GM23338 (cell line): ENCODE data around the gene RBPJ. TPM values are rescaled to one million over a fixed set of nuclear protein-coding genes. Genes with fewer than 3 reads are reported as not detected.
A peak's percentile ranks its signal among the peaks of the same experiment; 100 is the strongest.

Source experiments
- ATAC-seq: fragments of 200-7000 bp; cut with Tn5 transposase; 3 replicates; pipeline ENCODE4 v1.9.1; 2020
- DNase-seq: peaks from one replicate; pipeline ENCODE4 v3.0.0-alpha.2; 2015; ENCODE audit warnings: low spot score
- H2AFZ ChIP-seq: fragments of 200-600 bp; sonication (generic); 2 replicates; pipeline ENCODE4 v1.8.0; 2016; ENCODE audit warnings: antibody characterized with exemption, mild to moderate bottlenecking, moderate library complexity
- H3F3A ChIP-seq: fragments of 200-600 bp; sonication (generic); replicated peaks from 2 replicates; pipeline ENCODE4 v1.8.0; 2017; ENCODE audit warnings: antibody characterized with exemption, mixed run types, low read depth
- H3K27ac ChIP-seq: fragments of 200-600 bp; sonication (generic); 2 replicates; pipeline ENCODE4 v1.6.1; 2016; ENCODE audit warnings: low read depth
- H3K27me3 ChIP-seq: fragments of 200-600 bp; sonication (generic); 2 replicates; pipeline ENCODE4 v1.8.0; 2016; ENCODE audit warnings: mild to moderate bottlenecking, mixed run types, moderate library complexity; ENCODE audit not compliant: insufficient read depth
- H3K36me3 ChIP-seq: fragments of 200-600 bp; sonication (generic); 2 replicates; pipeline ENCODE4 v1.8.0; 2016; ENCODE audit warnings: mild to moderate bottlenecking; ENCODE audit not compliant: insufficient read depth
- H3K4me1 ChIP-seq: fragments of 200-600 bp; sonication (generic); 2 replicates; pipeline ENCODE4 v1.8.0; 2016; ENCODE audit warnings: mild to moderate bottlenecking, moderate library complexity; ENCODE audit not compliant: insufficient read depth
- H3K4me2 ChIP-seq: fragments of 200-600 bp; sonication (generic); 2 replicates; pipeline ENCODE4 v1.7.1; 2017; ENCODE audit warnings: mixed run types
- H3K4me3 ChIP-seq: fragments of 200-600 bp; sonication (generic); 2 replicates; pipeline ENCODE4 v1.6.1; 2016; ENCODE audit warnings: mixed run types
- H3K79me2 ChIP-seq: fragments of 200-600 bp; sonication (generic); replicated peaks from 2 replicates; pipeline ENCODE4 v1.8.0; 2017; ENCODE audit warnings: mild to moderate bottlenecking; ENCODE audit not compliant: insufficient read depth
- H3K9me2 ChIP-seq: fragments of 200-600 bp; sonication (generic); 2 replicates; pipeline ENCODE4 v1.8.0; 2017; ENCODE audit not compliant: insufficient read depth
- H4K20me1 ChIP-seq: fragments of 200-600 bp; sonication (generic); replicated peaks from 2 replicates; pipeline ENCODE4 v1.8.0; 2017; ENCODE audit warnings: mild to moderate bottlenecking; ENCODE audit not compliant: insufficient read depth
- H3K27ac Mint-ChIP-seq: 2 replicates; pipeline ENCODE4 v1.8.0; 2020; ENCODE audit warnings: inconsistent platforms, mild to moderate bottlenecking, moderate library complexity, mixed read lengths
- H3K27me3 Mint-ChIP-seq: 3 replicates; pipeline ENCODE4 v1.8.0; 2022; ENCODE audit warnings: low read depth, mild to moderate bottlenecking, moderate library complexity, mixed read lengths, inconsistent platforms; ENCODE audit not compliant: insufficient read depth, poor library complexity
- H3K36me3 Mint-ChIP-seq: 3 replicates; pipeline ENCODE4 v1.8.0; 2021; ENCODE audit warnings: low read depth, mild to moderate bottlenecking, inconsistent platforms, moderate library complexity, mixed read lengths
- H3K4me1 Mint-ChIP-seq: 3 replicates; pipeline ENCODE4 v1.8.0; 2020; ENCODE audit warnings: mild to moderate bottlenecking, inconsistent platforms, mixed read lengths
- H3K4me3 Mint-ChIP-seq: 3 replicates; pipeline ENCODE4 v1.8.0; 2021; ENCODE audit warnings: moderate library complexity, mild to moderate bottlenecking, inconsistent platforms, mixed read lengths
- H3K9me3 Mint-ChIP-seq: 3 replicates; pipeline ENCODE4 v1.8.0; 2020; ENCODE audit warnings: moderate library complexity, mild to moderate bottlenecking, inconsistent platforms, mixed read lengths
- CTCF ChIP-seq, 2 experiments: fragments of 200-600 bp in 1 of 2; sonication (generic) in 1 of 2; conservative IDR thresholded peaks; 2 replicates each; pipeline versions ENCODE4 v1.5.1 to v1.6.1; 2016 to 2017; ENCODE audit warnings: antibody characterized with exemption in 2 of 2, low read depth in 2 of 2, mild to moderate bottlenecking in 2 of 2, moderate library complexity in 1 of 2
- EZH2phosphoT487 ChIP-seq: fragments of 200-600 bp; sonication (generic); IDR thresholded peaks from one replicate; pipeline ENCODE4 v1.8.1; 2018; ENCODE audit warnings: antibody characterized with exemption; ENCODE audit not compliant: unreplicated experiment
- JUNB ChIP-seq: IDR thresholded peaks from one replicate; pipeline ENCODE4 v1.6.1; 2016; ENCODE audit warnings: antibody characterized with exemption; ENCODE audit not compliant: unreplicated experiment
- polyA plus RNA-seq: library from polyadenylated mRNA; unstranded; fragments of >200 nt; fragmentation: Nextera tagmentation; extraction: Ambion mirVana; gene quantifications from 2 replicates; pipeline ENCODE4 v1.2.1, GENCODE V29; 2016
- total RNA-seq: library from RNA; depleted of rRNA; stranded (reverse); fragments of >200 nt; shearing (Covaris generic); gene quantifications from 2 replicates; pipeline ENCODE4 v1.2.3, GENCODE V29; 2014

The RBPJ gene
- total and polyA plus RNA-seq, 2 experiments from 2014 or later = 212 to 457 TPM

- Histone ChIP-seq H3K27ac (no peak overlapping the region), H3F3A (no peaks in the 10 kb centered on the region), H3K27me3 (no peaks in the 10 kb centered on the region), H3K9me2 (no peaks in the 10 kb centered on the region), H2AFZ (peak overlapping the region; percentile 88), H3K36me3 (no peaks in the 10 kb centered on the region), H3K4me3 (no peak overlapping the region), H3K79me2 (no peaks in the 10 kb centered on the region), H3K4me2 (no peak overlapping the region), H3K4me1 (no peaks in the 10 kb centered on the region), H4K20me1 (no peaks in the 10 kb centered on the region)
- DNase-seq (no peak), ATAC-seq (peak; percentile 44; the same call in 2 of the 3 replicates)
- H3K4me1 Mint-ChIP-seq = peaks cover 6% of the 10 kb centered on the region; the same call in 2 of the 3 replicates
- peaks cover 7% of the 10 kb centered on the region; the same call in 2 of the 3 replicates for H3K36me3 Mint-ChIP-seq
- peaks cover 4% of the 10 kb centered on the region; the same call in 2 of the 3 replicates for H3K9me3 Mint-ChIP-seq
- TF ChIP-seq JUNB (no peak), CTCF (conservative IDR thresholded peaks at IDR 0.05; ENCODE audit: low read depth in 2 of 2) (peak in 1 of 2 experiments; percentile 33; a peak in 2 of 4 replicates)
- H3K4me3 Mint-ChIP-seq = no peak overlapping the region
- H3K27me3 Mint-ChIP-seq = no peaks in the 10 kb centered on the region
- H3K27ac Mint-ChIP-seq = no peak overlapping the region
Observed at GRCh38 chr4:26458157-26458561, 137.3 kb downstream of the RBPJ start.

GRCh38 chr4:26459054-26459755, 138.4 kb downstream of the RBPJ start:
- H3F3A ChIP-seq = no peaks in the 10 kb centered on the region
- H3K4me3 Mint-ChIP-seq = no peak overlapping the region
- H3K4me3 ChIP-seq = no peak overlapping the region
- H3K27me3 ChIP-seq = no peaks in the 10 kb centered on the region
- no peaks in the 10 kb centered on the region for H3K4me1 ChIP-seq
- peaks cover 4% of the 10 kb centered on the region; the same call in 1 of the 3 replicates for H3K4me1 Mint-ChIP-seq
- DNase-seq (peak; percentile 76), ATAC-seq (peak; percentile 82)
- no peak overlapping the region for H3K27ac Mint-ChIP-seq
- no peaks in the 10 kb centered on the region for H3K27me3 Mint-ChIP-seq
- H3K9me2 ChIP-seq = no peaks in the 10 kb centered on the region
- H4K20me1 ChIP-seq = no peaks in the 10 kb centered on the region
- TF ChIP-seq CTCF (conservative IDR thresholded peaks at IDR 0.05; ENCODE audit: low read depth in 2 of 2) = peak; percentile 70 to 72
- no peak for TF ChIP-seq EZH2phosphoT487
- no peak overlapping the region for H3K4me2 ChIP-seq
- no peak overlapping the region for H3K27ac ChIP-seq
- H3K36me3 Mint-ChIP-seq = no peaks in the 10 kb centered on the region
- no peaks in the 10 kb centered on the region for H3K36me3 ChIP-seq
- 0 out of 2 replicates have a peak overlapping the region, but pooled peaks have one; percentile 7 for H2AFZ ChIP-seq
- peaks cover 8% of the 10 kb centered on the region; the same call in 1 of the 3 replicates for H3K9me3 Mint-ChIP-seq
- no peaks in the 10 kb centered on the region for H3K79me2 ChIP-seq
